NCI-H1694 (cell line): Measurements from ENCODE around the gene SLC41A2.
"Not testable (repeated sequence)": the region's sequence is repeated elsewhere in the genome, so short reads cannot be mapped to it uniquely, and the experiment has no call there.

ENCODE experiments used
- DNase-seq: peaks from one replicate; lab custom pipeline; 2025; lab: John Stamatoyannopoulos, UW

Gene SLC41A2

DNA sequence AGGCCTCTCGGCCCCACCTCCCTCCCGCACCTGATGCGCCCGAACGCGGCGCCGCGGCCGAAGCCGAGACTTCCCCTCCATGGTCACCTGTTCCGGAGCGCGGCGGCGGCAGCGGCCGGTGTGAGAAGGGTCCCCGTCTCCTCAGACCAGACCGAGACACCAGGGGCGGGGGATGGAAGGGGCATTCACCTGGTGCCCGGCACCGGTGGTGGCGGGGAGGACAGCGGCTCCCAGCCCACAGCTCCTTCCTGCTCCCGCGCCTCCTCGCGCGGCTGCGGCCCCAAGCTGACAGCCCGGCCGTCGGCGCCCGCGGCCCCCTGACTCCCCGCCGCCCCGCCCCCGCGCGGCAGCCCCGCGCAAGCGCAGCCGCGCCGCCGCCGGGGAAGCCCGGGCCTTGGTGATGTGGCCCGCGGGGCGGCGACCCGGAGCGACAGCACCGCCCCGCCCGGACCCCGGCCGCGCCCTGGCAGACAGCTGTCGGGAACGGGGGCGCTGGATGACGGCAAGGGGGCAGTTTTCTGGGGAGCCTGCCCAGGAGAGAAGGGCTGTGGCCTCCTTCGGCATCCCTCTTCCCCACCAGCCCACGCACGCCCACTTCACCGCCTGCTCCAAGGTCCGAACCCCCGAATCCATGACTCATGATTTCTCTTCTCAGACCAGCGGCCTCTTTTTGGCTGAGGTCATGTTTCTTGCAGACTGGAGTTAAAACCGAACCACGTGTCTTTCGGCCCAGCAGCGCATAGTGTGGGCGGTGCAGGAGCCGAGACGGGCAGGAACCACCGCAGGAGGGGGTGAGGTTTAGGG is at the start of gene SLC41A2:
TSS of gene SLC41A2 (minus strand) at position 290 of the 804 bp plus-strand sequence. CDS start 29,763 bp downstream, outside the sequence.
- DNase-seq: peak; percentile 24

- no peak for DNase-seq
Observed at GRCh38 chr12:105001476-105001875, 43.4 kb upstream of the SLC41A2 start.

GRCh38 chr12:104999347-104999685 is 41.2 kb upstream of the SLC41A2 start:
- DNase-seq: no peak

DNA sequence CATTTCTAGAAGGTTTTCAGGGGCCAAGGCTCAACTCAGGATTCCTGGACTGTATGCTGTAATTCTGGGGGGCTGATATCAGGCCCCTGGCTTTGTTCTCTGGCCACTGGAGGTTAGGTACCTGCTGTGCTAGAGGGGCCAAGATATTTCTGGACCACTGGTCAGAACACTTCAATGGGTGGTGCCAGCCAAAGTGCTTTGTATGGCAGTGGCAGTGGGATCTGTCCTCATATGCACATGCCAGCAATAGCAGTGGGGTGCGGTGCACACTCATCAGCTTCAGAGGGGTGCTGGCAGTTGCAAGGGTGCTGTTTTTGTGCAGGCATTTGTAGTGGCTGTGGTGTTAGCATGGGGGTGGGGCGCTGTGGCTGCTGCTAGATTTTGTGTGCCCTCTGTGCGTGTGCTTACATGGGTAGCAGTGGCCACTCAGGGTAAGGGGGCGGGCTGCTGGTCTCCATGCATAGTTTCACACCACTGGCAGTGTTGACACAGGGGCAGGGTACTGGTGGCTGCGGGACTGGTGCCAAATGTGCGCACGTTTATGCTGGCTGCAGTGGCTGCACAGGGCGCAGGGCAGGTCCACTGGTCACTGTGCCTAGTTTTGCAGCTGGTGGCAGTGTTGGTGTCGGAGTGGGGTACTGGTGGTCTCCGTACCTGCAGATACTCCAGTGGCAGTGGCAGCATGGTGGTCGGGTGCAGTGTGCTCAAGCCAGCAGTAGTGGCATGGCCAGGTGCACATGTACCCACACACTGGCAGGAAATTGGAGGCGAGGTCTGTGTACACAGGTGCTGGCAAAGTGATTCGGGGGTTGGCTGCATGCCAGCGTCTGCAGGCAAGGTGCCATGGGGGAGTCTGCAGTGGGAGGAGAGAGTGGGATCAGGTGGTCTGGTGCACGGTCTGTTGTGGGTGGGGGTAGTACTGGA is 40.6 kb upstream of the SLC41A2 start:
- DNase-seq: no peak

- DNase-seq: no peak
Observed at GRCh38 chr12:104997541-104997940, 39.5 kb upstream of the SLC41A2 start.

DNA sequence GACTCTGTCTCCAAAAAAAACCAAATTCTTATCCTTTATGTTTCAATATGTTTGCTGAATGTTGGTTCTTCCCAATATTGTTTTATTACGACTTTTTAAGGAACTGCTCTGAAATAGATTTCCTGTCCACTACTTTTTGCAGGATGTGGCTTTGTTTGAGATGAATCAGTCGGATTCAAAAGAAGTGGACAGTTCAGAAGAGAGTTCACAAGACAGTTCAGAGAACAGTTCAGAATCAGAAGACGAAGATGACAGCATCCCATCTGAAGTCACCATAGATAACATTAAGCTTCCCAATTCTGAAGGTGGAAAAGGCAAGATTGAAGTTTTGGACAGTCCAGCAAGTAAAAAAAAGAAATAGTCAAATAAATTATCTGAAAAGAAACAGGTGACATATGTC is 36.2 kb upstream of the SLC41A2 start:
- DNase-seq: no peak

- no peak for DNase-seq
Observed at GRCh38 chr12:104991565-104992128, 33.6 kb upstream of the SLC41A2 start.

DNA sequence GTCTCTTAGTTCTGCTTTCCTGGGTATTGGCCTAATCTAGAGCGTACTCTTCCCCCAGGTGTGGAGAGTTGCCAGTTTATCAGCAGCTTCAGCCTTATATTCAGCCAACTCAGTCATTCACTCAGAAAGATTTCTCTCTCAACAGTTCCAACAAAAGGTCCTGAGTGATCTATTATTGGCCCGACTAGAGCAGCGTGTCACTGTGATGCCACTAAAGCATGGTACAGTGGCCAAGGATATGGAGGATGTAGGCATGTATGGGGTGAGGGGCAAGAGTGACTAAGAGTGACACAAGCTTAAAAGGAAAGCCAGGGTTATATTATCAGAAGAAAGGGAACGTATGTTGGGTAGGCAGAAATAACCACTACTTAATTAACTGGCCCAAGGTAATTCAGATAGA is 32.9 kb upstream of the SLC41A2 start:
- DNase-seq: no peak

DNA sequence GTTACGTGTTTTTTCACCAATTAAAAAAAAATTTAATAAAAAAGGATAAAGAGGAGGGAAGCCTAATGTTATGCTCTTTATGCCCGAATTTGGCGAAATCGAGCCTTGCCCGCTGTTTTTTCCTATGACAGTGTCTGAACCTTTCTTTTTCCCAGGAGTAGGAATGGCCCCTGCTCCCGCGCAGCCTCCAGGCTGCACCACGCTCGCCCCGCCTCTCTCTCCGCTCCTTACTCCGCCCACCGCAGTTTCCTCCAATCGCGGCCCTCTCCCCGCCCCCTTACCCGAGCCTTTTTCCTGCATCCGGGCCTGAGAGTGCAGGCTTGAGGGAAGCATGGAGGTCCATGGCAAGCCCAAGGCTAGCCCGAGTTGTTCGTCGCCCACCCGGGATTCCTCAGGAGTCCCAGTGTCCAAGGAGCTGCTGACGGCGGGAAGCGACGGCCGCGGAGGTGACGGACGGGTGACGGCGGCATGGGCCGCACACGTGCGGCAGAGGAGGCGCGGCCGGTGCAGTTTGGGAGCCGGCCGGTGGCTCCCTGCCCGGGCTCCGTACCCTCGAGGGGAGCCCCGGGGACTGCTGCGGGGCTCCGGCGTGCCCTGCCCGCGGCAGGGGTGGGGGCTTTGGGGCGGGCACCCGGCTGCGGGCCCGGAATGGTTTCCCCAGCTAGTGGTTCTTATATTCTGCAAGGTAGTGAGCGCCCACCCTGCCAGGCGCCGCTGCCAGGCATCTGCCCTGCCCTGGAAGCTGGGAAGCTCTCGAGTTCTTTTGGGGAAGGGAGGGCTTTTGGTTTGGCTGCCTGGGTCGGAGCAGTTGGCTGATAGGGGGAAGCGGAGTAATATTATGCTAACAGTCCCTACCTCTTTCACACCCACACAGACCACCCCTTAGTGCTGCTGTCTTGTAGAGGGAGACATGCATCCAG is 28.2 kb upstream of the SLC41A2 start, which contains the start of gene NOPCHAP1:
TSS of gene NOPCHAP1 (plus strand) at position 295 of the 920 bp plus-strand sequence. CDS start at position 332, 37 bp downstream.
- peak; percentile 85 for DNase-seq

DNA sequence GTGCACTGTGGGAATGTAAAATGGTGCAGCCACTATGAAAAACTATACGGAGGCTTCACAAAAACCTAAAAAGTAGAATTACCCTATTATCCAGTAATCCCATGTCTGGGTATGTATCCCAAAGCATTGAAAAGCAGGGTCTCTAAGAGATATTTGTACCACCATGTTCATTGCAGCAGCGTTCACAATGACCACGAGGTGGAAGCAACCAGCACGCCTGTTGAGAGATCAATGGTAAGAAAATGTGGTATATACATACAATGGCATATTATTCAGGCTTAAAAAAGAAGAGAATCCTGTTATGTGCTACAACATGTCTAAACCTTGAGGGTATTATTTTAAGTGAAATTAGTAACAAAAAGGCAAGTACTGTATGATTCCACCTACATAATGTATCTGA is 27.1 kb upstream of the SLC41A2 start:
- no peak for DNase-seq

DNA sequence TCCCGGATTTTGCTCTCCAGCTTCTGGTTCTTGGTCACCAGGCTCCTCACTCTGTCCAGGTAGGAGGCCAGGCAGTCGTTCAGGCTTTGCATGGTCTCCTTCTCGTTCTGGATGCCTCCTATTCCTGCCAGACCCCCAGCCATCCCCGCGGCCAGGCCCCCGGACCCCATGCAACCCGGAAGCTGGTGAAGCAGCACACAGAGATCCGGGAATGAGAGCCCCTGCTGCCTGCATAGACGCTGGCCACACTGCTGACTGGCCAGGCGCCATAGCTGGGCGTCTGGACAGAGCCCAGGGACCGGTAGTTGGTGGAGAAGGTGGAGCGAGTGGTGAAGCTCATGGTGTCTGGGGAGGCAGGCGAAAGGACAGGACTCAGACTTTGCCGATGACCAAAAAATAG is 19.6 kb upstream of the SLC41A2 start:
- not testable (repeated sequence) for DNase-seq

- no peak for DNase-seq
Observed at GRCh38 chr12:104976703-104977102, 18.6 kb upstream of the SLC41A2 start.

GRCh38 chr12:104975587-104976343 is 17.7 kb upstream of the SLC41A2 start:
- DNase-seq: no peak

- DNase-seq: no peak
Observed at GRCh38 chr12:104974626-104975290, 16.7 kb upstream of the SLC41A2 start.

GRCh38 chr12:104973250-104973649 is 15.2 kb upstream of the SLC41A2 start:
- no peak for DNase-seq

DNA sequence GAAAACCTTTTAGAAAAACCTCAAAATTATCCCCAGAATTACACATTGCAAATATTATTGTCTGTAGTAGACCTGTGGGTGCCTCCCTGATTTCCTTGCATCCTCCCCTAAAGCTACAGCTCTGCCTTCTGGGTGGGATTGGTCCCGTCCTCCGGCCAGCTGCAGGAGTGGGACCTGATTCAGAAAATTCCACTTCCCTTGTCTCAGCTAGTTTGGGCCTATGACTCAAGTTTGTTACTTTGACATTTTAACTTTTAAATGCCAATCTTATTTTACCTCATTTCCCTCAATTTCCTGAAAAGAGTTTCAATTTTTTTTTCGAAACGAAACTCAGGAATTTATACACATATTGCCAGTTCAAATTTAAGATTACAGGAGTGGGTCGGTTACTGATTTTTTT is 13.2 kb upstream of the SLC41A2 start:
- DNase-seq: no peak

DNA sequence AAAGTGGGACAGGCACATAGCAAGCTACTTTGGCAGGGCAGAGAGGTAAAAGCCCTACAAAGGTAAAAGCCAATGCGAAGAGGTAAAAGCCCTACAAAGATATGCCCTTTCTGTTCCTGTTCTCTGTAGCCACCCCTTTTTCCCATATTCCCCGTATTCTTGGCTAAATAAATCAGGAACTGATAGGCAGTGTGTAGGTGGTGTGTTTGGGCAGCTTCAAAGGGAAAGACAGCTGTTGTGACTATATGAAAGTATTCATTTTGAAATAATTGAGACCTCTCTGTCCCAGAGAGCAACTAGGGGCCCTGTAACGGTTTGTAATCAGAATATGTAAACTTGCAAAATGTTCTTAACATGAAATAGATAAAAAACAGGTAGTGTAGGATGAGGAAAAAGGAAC is 11.3 kb upstream of the SLC41A2 start:
- no peak for DNase-seq

DNA sequence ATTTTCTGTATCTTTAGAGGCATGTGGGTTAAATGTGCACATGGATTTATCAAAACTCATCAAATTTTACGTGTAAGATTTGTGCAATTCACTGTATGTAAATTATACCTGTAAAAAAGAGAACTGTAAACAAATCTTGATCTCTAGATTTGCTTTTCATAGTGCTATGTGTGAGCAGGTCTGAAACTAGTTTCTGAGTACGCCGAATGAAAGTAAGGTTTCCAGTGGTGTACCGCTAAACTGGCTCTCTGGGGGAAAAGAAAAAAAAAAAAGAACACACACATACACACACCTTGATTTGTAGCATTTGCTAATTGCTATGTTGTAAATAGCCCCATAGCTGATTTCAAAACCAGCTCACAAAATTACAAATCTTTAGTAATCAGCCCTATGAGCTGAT is 8.6 kb upstream of the SLC41A2 start:
- no peak for DNase-seq

DNA sequence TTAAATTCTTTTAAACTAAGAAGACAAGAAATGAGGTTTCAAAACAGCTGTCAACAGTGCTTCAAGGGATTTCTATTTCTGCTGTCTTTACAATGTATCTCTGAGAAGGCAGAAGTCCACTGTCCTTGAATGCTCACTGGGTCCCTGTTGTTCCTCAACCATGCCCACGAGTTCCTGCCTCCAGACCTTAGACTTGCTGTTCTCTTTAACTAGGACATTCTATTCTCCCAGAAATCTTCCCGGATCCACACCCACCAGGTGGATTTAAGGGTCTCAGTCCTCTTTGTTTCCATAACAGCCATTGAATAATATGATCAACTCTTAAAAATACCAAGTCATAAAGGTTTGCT is 6.7 kb upstream of the SLC41A2 start:
- DNase-seq: no peak

- no peak for DNase-seq
Observed at GRCh38 chr12:104964167-104964855, 6.2 kb upstream of the SLC41A2 start.
